Measurements from ENCODE around the gene TFDP1.

The TFDP1 gene

GRCh38 chr13:113545455-113545930 lies 39.1 kb upstream of the TFDP1 start:
- H3K4me3 ChIP-seq (ENCODE audit: low read length) = no peak overlapping the region
- no peak for DNase-seq (ENCODE audit: low read depth)
- TF ChIP-seq CTCF (conservative IDR thresholded peaks at IDR 0.05; ENCODE audit: low read depth, low read length) = no peak

- H3K4me3 ChIP-seq (ENCODE audit: low read length) = no peak overlapping the region
- TF ChIP-seq CTCF (conservative IDR thresholded peaks at IDR 0.05; ENCODE audit: low read depth, low read length) = no peak
- no peak for DNase-seq (ENCODE audit: low read depth)
Observed at GRCh38 chr13:113545931-113546516, 38.5 kb upstream of the TFDP1 start.

- no peak overlapping the region for H3K4me3 ChIP-seq (ENCODE audit: low read length)
- no peak for DNase-seq (ENCODE audit: low read depth)
- no peak for TF ChIP-seq CTCF (conservative IDR thresholded peaks at IDR 0.05; ENCODE audit: low read depth, low read length)
Observed at GRCh38 chr13:113546571-113547237, 37.8 kb upstream of the TFDP1 start.

GRCh38 chr13:113547238-113547971 lies 37.1 kb upstream of the TFDP1 start:
- no peak for TF ChIP-seq CTCF (conservative IDR thresholded peaks at IDR 0.05; ENCODE audit: low read depth, low read length)
- no peak overlapping the region for H3K4me3 ChIP-seq (ENCODE audit: low read length)
- DNase-seq (ENCODE audit: low read depth) = no peak

GRCh38 chr13:113548171-113548641 lies 36.3 kb upstream of the TFDP1 start:
- TF ChIP-seq CTCF (conservative IDR thresholded peaks at IDR 0.05; ENCODE audit: low read depth, low read length) = no peak
- peak overlapping the region; percentile 38 for H3K4me3 ChIP-seq (ENCODE audit: low read length)
- no peak for DNase-seq (ENCODE audit: low read depth)

GRCh38 chr13:113548778-113549621 lies 35.6 kb upstream of the TFDP1 start:
- no peak for DNase-seq (ENCODE audit: low read depth)
- H3K4me3 ChIP-seq (ENCODE audit: low read length) = no peak overlapping the region
- TF ChIP-seq CTCF (conservative IDR thresholded peaks at IDR 0.05; ENCODE audit: low read depth, low read length) = no peak

Measured in retinal pigment epithelial cell (primary cell).